ENCODE data around the gene SOX2.

SOX2 gene

DNA sequence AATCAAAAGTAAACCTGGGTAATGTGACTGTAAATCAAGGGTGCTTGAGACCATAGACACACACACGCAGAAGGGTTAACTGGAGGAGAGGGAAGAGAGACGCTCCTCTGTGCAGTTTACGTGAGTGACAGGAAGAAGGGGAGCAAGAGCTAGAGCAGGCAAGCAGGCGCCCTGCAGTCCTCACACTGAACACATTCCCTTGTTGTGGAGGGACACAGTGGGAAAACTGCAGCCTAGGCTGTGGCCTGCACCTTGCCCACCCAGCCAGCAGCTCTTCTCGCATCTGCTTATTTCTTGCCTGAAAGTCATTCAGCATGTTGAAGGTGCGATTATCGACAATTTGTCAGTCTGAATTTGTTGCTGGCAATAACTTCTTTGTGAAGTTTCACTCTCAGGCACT is 24.2 kb downstream of the SOX2 start:
- DNase-seq (ENCODE audit: low spot score), result no peak
- TF ChIP-seq, protein P1, sequence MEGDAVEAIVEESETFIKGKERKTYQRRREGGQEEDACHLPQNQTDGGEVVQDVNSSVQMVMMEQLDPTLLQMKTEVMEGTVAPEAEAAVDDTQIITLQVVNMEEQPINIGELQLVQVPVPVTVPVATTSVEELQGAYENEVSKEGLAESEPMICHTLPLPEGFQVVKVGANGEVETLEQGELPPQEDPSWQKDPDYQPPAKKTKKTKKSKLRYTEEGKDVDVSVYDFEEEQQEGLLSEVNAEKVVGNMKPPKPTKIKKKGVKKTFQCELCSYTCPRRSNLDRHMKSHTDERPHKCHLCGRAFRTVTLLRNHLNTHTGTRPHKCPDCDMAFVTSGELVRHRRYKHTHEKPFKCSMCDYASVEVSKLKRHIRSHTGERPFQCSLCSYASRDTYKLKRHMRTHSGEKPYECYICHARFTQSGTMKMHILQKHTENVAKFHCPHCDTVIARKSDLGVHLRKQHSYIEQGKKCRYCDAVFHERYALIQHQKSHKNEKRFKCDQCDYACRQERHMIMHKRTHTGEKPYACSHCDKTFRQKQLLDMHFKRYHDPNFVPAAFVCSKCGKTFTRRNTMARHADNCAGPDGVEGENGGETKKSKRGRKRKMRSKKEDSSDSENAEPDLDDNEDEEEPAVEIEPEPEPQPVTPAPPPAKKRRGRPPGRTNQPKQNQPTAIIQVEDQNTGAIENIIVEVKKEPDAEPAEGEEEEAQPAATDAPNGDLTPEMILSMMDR (IDR thresholded peaks at IDR 0.05; ENCODE audit: extremely low read depth, insufficient read depth, missing control alignments), result no peak
- in situ Hi-C loops (cut with MboI; ENCODE audit: low pct_unique_long_range_greater_than_20kb, low sequenced_read_pairs, unreplicated experiment), result no loop called here

DNA sequence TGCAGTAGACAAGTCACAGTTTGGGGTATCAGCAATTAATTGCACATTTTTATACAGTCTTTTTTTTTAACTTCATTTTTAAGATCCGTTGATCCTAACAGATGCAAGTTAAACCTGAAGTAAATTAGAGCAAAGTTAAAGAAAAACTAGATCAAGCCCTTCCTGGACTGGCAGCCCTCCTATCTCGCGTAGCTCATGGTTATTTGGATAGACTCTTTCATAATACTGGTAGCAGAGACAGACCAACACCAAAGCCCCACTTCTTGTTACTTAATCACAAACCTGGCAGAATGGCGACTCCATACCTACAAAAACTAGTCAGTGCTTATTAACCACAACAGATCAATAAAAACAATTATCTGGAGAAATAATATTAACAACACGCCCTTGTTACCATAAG is 26.8 kb downstream of the SOX2 start:
- in situ Hi-C loops (cut with MboI; ENCODE audit: low pct_unique_long_range_greater_than_20kb, low sequenced_read_pairs, unreplicated experiment), result no loop called here
- TF ChIP-seq, protein P1 (IDR thresholded peaks at IDR 0.05; ENCODE audit: extremely low read depth, insufficient read depth, missing control alignments), result no peak
- DNase-seq (ENCODE audit: low spot score), result no peak

DNA sequence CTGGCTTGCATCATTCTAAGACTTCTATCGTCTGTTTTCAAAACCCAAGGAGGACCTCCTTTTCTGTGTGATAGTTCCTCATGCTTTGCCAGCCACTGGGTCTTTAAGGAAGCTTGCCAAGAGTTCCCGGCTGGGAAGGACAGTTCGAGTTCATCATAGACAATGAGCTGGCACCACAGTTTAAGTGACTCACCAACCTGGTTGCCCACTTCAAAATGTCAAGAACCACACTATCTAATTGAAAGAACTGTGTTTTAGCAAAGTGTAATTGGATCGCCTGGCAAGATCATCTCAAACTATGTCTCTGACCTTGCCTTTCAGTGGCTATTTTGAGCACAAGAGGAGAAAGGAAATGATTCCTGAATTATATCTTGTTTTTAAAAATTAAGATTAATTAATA is 27.9 kb downstream of the SOX2 start:
- DNase-seq (ENCODE audit: low spot score), result no peak
- TF ChIP-seq, protein P1 (IDR thresholded peaks at IDR 0.05; ENCODE audit: extremely low read depth, insufficient read depth, missing control alignments), result no peak
- in situ Hi-C loops (cut with MboI; ENCODE audit: low pct_unique_long_range_greater_than_20kb, low sequenced_read_pairs, unreplicated experiment), result no loop called here

DNA sequence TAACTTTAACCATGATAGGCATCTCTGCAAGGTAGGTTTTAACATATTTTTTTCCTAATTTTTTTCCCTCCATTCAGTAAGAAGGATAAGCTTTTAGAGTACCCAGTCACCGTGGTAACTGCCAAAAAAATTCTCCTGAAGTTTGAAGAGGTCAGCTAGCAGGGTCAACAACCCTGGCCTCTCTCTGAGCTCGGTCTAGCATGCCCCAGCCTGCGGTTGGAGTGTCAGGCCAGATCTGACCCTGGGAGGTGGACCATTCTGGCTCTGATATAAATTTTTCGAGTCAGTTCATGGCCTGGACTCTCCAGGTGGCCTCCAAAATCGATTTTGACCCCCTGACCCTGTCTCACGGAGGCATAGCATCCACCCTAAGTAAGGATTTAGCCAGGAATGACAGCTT is 29.7 kb downstream of the SOX2 start:
- TF ChIP-seq, protein P1 (IDR thresholded peaks at IDR 0.05; ENCODE audit: extremely low read depth, insufficient read depth, missing control alignments), result no peak
- in situ Hi-C loops (cut with MboI; ENCODE audit: low pct_unique_long_range_greater_than_20kb, low sequenced_read_pairs, unreplicated experiment), result no loop called here
- no peak for DNase-seq (ENCODE audit: low spot score)

DNA sequence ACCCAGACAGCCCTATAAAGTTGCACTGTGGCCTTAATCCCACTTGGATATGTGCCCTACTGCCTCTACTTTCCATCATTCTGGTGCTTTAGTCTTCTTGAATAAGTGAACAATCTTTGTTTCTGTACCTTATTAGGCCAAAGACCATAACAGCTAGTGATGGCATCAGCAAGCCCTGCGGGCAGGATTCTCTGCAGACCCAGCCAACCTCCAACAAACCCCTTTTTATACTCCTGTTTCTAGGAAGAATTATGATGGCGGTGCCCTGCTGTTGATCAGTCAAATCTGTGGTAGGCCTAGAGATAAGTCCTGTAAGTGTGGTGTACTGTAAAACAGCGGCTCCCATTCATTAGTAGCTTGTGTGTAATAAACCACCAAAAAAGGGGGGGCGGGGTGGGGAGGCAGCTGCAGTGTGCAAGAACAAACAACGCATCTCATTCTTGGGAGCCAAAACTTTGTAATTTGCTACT is 40.5 kb downstream of the SOX2 start:
- in situ Hi-C loops (cut with MboI; ENCODE audit: low pct_unique_long_range_greater_than_20kb, low sequenced_read_pairs, unreplicated experiment), result no loop called here
- TF ChIP-seq, protein P1 (IDR thresholded peaks at IDR 0.05; ENCODE audit: extremely low read depth, insufficient read depth, missing control alignments), result no peak
- DNase-seq (ENCODE audit: low spot score), result no peak

DNA sequence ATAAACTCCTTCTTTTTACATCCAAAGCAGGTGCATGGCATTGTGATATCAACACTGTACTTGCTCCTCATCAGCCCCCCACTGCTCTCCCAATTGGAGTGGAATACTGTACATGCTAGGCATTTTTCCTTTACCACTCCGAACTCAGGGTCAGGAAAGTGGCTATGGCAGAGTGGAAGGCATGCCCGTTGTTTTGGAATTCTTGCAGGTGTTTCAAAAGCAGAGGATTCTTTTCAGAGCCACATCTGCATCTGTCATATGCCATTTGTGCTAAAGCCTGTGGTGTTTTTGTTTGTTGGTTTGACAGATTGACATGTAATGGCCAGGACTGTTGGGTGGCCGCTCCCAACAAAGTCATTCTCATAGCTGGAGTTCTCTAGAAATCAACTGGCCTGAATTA is 41.7 kb downstream of the SOX2 start:
- TF ChIP-seq, protein P1 (IDR thresholded peaks at IDR 0.05; ENCODE audit: extremely low read depth, insufficient read depth, missing control alignments), result no peak
- in situ Hi-C loops (cut with MboI; ENCODE audit: low pct_unique_long_range_greater_than_20kb, low sequenced_read_pairs, unreplicated experiment), result no loop called here
- no peak for DNase-seq (ENCODE audit: low spot score)

DNA sequence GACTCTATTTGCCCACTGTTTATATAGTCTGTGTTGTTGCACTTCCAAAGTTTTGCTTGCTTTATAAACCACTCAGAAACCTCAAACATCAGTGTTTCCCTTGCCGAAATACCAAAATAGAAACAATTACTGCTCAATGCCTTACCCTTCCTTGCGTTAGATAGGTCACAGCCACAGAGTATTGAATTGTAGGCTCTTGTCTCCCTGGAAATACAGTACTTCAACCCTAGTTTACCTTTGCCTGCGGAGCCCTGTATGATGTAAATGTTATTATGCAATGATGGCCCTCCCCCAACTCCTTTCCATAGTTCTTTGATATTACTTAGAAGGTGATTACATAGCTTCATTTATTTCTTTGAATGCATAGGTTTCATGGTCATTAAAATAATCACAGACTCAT is 44.2 kb downstream of the SOX2 start:
- TF ChIP-seq, protein P1 (IDR thresholded peaks at IDR 0.05; ENCODE audit: extremely low read depth, insufficient read depth, missing control alignments), result no peak
- in situ Hi-C loops (cut with MboI; ENCODE audit: low pct_unique_long_range_greater_than_20kb, low sequenced_read_pairs, unreplicated experiment), result no loop called here
- no peak for DNase-seq (ENCODE audit: low spot score)

Data from GM13977 (cell line).